ENCODE data around the gene CHSY1. TPM values are rescaled to one million over a fixed set of nuclear protein-coding genes. Genes with fewer than 3 reads are reported as not detected.
A peak's percentile ranks its signal among the peaks of the same experiment; 100 is the strongest.

CHSY1 gene
- total and polyA plus RNA-seq, 2 of the 13 experiments (the other 11 are each of a cell fraction or from before 2014, with no cell fraction given), result 13.3 to 13.7 TPM

DNA sequence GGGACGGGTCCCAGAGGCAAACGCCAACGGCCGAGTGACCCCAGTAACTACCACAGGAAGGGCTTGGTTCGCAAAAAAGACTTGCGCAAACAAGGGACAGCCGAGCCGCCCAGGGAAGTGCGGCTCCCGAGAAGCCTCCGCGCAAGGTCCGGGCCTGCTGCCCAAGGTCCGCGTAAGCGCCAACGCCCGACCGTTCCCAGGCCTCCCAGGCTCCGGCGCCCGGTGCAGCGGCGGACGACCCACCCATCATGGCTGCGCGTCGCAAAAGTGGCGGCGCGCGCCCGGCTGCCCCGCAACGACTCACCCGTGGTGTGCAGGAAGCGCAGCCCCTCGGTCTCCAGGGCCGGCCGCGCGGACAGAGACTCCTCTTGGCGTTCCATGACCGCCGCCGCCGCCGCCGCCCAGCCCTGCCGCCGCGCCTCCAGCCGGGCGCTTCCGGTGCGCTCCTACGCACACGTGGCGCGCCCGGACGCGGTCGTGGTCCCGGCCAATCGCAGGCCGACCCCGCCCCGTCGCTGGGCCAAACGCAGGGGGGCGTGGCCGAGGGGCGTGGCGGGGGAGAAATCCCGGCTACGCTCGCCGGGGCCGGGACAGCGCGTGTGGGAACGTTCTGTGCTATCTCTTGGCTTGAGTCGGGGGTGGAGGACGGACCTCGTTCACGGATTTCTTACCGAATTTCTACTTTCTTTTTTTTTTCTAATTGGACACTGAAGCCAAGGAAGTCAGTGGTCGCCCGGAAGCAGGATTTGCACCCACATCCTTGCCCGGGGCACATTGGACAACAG, 25.4 kb upstream of the CHSY1 start, which contains the start of gene SELENOS (continued):
- no peak for TF ChIP-seq ZNF788 (CRISPR knock-in tag; IDR thresholded peaks at IDR 0.05; ENCODE audit: borderline replicate concordance)
- TF ChIP-seq STAT5B (CRISPR knock-in tag; IDR thresholded peaks at IDR 0.05), result no peak
- TF ChIP-seq TBP (CRISPR knock-in tag; IDR thresholded peaks at IDR 0.05), result no peak
- no peak for TF ChIP-seq BATF2 (CRISPR knock-in tag; IDR thresholded peaks at IDR 0.05)
- TF ChIP-seq, protein P1, sequence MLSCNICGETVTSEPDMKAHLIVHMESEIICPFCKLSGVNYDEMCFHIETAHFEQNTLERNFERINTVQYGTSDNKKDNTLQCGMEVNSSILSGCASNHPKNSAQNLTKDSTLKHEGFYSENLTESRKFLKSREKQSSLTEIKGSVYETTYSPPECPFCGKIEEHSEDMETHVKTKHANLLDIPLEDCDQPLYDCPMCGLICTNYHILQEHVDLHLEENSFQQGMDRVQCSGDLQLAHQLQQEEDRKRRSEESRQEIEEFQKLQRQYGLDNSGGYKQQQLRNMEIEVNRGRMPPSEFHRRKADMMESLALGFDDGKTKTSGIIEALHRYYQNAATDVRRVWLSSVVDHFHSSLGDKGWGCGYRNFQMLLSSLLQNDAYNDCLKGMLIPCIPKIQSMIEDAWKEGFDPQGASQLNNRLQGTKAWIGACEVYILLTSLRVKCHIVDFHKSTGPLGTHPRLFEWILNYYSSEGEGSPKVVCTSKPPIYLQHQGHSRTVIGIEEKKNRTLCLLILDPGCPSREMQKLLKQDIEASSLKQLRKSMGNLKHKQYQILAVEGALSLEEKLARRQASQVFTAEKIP (CRISPR knock-in tag; IDR thresholded peaks at IDR 0.05; ENCODE audit: borderline replicate concordance), result no peak
- TF ChIP-seq ZNF790 (CRISPR knock-in tag; IDR thresholded peaks at IDR 0.05; ENCODE audit: borderline replicate concordance), result no peak
- TF ChIP-seq, protein P2, sequence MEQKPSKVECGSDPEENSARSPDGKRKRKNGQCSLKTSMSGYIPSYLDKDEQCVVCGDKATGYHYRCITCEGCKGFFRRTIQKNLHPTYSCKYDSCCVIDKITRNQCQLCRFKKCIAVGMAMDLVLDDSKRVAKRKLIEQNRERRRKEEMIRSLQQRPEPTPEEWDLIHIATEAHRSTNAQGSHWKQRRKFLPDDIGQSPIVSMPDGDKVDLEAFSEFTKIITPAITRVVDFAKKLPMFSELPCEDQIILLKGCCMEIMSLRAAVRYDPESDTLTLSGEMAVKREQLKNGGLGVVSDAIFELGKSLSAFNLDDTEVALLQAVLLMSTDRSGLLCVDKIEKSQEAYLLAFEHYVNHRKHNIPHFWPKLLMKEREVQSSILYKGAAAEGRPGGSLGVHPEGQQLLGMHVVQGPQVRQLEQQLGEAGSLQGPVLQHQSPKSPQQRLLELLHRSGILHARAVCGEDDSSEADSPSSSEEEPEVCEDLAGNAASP (CRISPR knock-in tag; IDR thresholded peaks at IDR 0.05; ENCODE audit: borderline replicate concordance), result no peak
- no peak for TF ChIP-seq ZNF431 (CRISPR knock-in tag; IDR thresholded peaks at IDR 0.05; ENCODE audit: borderline replicate concordance, low read depth)
- no peak for TF ChIP-seq NR2F2 (IDR thresholded peaks at IDR 0.05; ENCODE audit: borderline replicate concordance, low read depth)
- no peak for TF ChIP-seq SNRNP70 (IDR thresholded peaks at IDR 0.05; ENCODE audit: low read depth, low read length)
- TF ChIP-seq ZNF589 (CRISPR knock-in tag; conservative IDR thresholded peaks at IDR 0.05), result no peak
- TF ChIP-seq NFE2L2 (IDR thresholded peaks at IDR 0.05; ENCODE audit: low read length), result no peak
- no peak for TF ChIP-seq SIX4 (CRISPR knock-in tag; IDR thresholded peaks at IDR 0.05)
- no peak for TF ChIP-seq ZBTB8A (CRISPR knock-in tag; IDR thresholded peaks at IDR 0.05; ENCODE audit: borderline replicate concordance, low read depth)
- no peak for TF ChIP-seq ZC3H13 (CRISPR knock-in tag; IDR thresholded peaks at IDR 0.05)
- TF ChIP-seq SMAD1 (CRISPR knock-in tag; IDR thresholded peaks at IDR 0.05; ENCODE audit: borderline replicate concordance, low read depth), result 0 out of 2 replicates have a peak, but pooled peaks have one; percentile 58
- TF ChIP-seq CSRNP1 (CRISPR knock-in tag; IDR thresholded peaks at IDR 0.05), result peak; percentile 75; the same call in 1 of the 2 replicates

Data from HepG2 (cell line).